NCI-H146 (cell line): Measurements from ENCODE around the gene PFDN4.

Experiments used
- DNase-seq: peaks from one replicate; lab custom pipeline; 2025; lab: John Stamatoyannopoulos, UW

PFDN4 gene

DNA sequence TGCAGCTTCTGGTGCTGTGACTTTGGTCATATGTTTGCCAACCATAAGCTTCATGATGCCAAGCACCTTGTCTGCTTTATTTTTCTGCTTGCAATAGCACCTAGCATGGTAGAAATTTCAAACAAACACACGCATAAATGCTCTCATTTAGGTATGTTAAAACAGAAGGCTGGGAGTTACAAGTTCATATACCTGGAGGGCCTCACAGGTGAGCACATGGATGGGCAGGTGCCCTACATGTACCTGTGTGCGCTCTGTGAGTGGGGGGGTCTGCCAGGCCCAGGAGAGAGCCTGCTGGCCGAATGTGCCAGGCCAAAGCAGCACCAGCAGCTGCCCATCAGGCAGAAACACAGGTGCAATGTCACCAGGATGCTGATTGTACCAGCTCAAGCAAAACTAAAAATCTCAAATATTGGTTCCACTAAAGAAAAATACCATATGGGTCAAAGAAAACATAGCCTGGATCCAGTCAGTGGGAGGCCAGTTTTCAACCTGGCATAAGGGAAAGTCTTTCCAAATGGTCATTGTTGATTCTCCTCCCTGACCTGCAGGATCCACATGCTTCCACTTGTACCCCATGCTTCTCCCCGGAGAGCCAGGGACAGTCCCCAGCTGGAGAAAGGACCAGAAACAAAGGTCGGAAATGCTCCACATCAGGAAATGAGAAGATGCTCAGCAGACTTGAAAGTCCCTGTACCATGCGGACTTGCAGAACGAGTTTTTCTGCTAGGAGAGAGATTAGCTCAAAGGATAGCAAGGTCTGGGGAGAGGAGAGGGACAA is 7.2 kb upstream of the PFDN4 start:
- DNase-seq, result no peak

DNA sequence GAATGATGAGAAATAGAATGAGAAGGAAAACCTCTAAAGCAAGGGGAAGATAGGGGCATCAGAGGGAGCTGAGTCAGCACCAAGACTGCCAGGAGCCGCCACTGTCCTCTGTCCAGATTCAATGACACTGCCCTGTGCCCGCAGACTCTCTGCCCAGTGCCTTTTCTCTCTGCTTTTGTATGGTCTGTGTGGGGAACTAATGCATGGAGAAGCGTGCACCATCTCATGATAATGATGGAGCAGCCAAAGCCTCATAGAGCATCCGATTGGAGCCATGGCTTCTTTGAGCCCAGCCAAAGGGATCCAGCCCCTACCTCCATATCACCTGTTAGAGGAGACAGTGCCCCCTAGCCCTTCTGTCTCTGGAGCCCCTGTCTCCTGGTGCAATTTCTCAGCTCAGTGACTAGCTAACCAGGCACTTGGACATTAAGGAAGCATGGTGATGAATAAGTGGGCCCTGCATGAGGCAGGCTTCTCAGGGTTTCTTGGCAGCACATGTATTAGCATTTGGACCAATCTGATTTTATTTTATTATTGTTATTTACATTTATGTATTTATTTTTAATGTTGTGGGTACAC is 6.5 kb upstream of the PFDN4 start:
- no peak for DNase-seq

DNA sequence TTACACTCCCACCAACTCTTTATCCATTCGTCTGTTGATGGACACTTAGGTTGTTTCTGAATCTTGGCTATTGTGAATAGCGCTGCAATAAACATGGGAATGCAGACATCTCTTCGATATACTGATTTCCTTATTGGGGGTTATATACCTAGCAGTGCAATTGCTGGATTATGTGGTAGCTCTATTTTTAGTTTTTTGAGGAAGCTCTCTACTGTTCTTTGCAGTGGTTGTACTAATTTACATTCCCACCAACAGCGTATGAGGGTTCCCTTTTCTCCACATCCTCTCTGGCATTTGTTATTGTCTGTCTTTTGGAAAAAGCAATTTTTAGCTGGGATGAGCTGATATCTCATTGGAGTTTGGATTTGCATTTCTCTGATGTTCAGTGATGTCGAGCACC is 4.6 kb upstream of the PFDN4 start:
- DNase-seq, result no peak

DNA sequence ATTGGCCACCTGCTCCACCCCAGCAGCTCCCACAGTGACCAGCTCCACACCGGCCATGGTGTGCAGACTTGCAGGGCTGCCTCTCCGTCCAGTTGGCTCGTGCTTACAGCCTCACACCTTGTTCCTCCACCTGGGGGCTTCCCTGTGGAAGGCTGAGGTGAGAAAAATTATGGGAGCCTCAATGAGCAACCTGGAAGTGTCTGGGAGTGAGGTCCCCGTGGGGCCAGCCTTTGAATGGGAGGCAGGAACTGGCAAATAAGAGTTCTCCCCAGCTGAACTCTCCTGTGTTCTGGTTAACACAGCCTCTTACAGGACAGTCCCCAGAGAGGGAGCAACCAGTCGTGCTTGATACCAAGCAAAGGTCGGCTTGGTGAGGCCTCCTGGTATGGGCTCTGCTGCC is 3.8 kb upstream of the PFDN4 start:
- no peak for DNase-seq

DNA sequence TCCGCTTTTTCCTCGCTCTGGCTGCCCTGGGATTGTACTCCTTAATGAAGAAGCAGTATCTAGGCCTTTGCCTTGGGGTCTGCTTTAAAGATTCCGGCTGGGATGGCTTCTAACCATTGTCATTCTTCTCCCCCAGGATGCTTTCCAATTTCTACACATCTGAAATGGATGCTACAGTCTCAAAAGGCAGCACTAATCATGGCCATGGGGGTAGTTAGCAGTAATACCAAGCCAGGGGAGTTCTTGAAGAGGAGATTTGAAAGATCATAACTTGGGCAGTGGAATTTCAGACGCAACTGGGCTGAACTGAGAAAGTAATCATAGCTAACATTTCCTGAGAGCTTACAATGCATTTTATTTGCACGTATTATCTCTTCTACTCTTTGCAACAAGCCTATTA is 3.4 kb upstream of the PFDN4 start:
- DNase-seq, result no peak

DNA sequence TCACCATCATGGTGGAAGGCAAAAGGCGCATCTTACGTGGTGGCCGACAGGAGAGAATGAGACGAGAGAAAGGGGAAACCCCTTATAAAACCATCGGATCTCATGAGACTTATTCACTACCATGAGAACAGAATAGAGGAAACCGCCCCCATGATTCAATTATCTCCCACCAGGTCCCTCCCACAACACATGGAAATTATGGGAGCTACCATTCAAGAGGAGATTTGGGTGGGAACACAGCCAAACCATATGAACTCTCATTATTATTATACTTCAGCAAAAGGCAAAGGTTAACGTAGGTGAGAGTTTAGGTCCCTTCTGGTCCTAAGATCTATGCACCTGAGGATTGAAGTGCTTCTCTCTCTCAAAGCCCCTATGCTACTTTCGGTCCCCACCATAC is 2.4 kb upstream of the PFDN4 start:
- DNase-seq, result no peak

DNA sequence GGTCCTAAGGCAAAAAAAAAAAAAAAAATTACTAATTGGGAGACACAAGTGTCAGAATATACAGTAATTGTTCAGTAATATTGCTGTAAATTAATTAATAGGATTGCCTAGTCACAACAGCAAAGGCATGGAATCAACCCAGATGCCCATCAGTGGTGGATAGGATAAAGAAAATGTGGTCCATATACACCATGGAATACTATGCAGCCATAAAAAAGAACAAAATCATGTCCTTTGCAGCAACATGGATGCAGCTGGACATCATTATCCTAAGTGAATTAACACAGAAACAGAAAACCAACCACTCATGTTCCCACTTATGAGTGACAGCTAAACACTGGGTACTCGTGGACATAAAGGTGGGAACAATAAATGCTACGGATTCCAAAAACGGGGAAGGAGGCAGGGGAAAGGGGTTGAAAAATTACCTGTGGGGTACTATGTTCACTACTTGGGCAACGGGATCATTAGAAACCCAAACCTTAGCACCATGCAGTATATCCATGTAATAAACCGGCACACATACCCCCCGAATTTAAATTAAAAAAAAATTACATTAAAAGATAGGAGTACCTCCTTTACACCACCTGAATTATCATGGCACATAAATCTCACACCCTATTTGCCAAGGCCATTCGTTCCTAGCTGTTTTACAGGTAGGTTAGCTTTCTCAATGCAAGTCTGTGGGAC is 689 bp upstream of the PFDN4 start:
- DNase-seq, result no peak

DNA sequence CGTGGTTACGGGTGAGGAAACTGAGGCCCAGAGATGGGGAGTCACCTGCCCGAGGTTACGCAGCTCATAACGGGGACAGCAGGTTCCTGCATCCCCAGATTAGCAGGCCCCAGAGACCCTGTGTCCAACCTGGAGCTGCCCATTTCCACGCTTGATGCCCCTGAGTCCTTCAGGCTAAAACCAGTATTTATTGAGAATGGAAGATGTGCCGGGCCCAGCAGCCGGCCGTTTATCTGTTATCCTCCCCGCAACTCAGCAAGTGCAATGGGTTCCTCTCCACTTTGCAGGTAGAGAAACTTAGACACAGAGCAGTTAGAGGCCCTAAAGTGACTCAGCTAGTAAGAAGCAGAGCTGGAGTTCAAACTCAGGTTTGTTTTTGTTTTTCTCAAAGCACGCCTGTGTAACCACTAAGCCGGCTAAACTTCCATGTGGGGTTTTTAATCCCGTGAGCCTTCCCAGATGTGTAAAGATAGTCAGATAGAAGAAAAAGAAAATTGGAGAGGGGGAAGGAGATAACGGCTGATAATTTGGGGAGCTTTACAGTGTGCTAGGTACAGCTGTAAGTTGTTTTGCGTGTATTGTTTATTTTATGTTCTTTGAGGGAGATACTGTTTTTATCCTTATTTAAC is 775 bp downstream of the PFDN4 start:
- peak; percentile 50 for DNase-seq

DNA sequence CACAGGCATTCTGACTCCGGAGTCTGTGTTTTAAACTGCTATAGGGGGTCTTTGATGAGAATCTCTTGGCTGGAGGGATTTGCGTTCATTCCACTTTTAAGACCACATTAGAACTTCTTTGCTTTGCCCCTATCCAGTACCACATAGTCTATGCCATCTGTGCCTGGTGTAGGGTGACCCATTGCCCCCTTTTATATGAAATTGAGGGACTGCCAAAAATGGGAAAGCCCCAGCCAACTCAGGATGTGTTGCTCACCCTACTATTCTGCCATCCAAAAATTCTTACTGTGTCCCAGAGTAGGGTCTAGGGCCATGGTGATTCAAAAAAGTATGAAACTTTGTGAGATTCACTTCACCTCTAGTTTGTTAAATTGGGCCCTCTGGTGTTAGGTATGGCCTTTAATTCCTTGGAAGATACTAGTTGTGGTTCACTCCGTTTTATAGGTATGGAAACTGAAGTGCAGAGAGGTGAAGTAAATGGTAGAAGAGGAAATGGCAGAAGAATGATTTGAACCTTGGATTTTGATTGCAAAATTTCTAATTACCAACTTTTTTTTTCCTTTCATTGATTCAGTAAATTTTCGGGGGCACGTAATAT is 1.4 kb downstream of the PFDN4 start:
- DNase-seq, result no peak

DNA sequence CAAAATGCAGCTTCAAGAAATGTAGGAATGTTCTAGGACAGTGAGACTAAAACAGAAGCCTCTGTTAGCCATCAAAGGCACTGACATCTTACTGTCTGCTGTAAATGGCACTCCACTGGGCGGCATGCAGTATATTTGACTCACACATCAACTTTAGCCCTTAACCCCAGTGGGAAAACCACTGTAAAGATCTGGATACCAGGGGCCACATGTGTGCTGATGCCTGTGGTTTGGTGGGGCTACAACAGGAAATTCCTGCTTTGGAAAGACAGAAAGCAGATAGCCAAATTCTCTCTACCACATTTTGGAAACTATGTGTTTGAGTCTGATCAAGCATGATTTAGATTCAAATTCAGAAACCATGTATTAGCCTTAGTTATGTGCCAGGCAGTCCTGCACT is 4.3 kb downstream of the PFDN4 start:
- no peak for DNase-seq

DNA sequence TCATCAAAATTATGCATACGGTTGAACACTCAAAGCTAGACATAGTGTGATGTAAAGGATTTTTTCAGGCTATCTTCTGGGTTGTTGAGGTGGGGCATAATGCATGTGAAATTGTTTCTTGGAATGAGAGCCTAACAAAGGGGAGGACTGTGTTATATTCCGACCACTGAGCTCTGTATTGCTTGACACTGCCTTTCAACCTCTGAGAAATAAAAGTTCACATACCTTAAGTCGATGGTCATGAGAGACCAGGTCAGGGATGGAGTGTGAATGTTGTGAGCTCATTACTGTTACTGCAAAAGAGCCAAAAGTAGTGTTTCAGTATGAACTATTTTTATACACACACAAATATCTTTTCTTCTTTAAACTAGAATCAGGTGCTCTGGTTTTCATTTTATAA is 5.0 kb downstream of the PFDN4 start:
- no peak for DNase-seq

DNA sequence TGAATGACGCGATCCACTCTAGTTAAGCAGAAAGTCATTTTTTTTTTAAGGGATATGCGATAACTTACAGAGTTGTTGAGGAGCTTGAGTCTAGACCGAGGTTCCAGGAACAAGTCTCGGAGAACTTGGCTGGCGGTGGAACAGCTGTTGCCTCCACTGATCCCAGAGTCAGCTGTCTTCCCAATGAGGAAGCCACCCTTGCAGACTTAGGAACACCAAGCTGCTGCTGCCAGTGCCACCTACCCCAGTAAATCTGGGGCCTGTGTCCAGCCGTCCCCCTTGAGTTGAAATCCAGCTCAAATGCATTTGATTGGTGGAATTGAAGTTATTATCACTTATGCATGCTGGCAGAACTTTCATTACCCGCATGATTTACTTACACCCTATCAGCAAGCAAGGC is 6.7 kb downstream of the PFDN4 start:
- DNase-seq, result no peak

DNA sequence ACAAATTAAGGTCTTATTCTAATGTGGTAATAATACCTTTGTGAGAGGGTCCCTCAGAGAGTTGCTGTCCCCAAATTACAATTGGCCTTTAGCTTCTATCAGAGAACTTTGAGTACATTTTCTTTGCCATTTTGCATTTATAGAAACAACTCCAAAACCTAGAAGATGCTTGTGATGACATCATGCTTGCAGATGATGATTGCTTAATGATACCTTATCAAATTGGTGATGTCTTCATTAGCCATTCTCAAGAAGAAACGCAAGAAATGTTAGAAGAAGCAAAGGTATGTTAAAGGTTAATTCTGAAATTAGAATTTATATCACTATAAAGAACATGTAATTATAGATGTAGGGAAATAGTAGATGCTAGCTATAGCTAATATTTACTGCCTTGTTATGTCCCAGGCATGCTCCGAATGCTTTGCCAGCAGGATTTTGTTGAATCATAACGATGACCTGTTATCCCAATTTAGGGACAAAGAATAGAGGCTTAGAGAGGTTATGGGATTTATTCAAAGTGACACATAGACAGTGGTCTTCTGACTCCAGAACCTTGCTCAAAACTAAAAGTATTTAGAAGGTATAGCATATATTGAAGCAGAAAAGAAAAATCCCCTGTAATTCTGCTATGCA is 7.4 kb downstream of the PFDN4 start:
- no peak for DNase-seq

DNA sequence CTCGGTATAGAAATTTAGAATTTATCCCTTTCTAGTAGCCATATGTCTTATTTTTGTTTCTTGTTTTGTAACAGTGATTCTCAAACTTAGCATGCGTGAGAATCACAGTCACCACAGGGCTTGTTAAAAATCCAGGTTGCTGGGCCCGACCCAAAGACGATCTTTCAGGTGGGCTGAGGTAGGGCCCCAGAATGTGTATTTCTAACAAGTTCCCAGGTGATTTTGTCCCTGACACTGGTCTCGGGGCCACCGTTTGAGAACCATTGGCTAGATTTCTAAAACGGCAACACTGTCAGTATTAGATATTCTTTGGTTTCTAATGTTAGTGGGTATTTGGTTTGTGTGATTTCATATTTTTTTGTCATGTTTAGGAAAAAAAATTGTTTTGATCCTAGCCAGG is 9.9 kb downstream of the PFDN4 start:
- DNase-seq, result no peak

DNA sequence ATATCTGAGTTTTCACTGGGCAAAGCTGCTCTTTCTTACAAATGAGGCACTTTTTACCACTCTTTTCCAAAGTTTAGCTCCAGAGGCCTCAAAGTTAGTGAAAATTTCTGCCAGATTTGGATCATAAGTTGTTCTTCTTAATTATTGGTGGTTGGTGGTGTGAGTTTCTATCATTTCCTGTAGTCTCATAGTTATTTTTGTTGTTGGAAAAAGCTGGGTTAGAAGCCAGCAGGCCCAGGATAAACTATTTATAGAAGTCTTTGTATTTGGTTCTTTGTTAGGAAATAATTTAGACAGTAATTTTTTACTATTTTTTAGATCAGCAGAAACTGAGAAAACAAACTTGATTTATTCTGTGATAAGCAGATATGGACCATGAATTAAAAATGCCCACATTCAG is 10.6 kb downstream of the PFDN4 start:
- DNase-seq, result no peak

DNA sequence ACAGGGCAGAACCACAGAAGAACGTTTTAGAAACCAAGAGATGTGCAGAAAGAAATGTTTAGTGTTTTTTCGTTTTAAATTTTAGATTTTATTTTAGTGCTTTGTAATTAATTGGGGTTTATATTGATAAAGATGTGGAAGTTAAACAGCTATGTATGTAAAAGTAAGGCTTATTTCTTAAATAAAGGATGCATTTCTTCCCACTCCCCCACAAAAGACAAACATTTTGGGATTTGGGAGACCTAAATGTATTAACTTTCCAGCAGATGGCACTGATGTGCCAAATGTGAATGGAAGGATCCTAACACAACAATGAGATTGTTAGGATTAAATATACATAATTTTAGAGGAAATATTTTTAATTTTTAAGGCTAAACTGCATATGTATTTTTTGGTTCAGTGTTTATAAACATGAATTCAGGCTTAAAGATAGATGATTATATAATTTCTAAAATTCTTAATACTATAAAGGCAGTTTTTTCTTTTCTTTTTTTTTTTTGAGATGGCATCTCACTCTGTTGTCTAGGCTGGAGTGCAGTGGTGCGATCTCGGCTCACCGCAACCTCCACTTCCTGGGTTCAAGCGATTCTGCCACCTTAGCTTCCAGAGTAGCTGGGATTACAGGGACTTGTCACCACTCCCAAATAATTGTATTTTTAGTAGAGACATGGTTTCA is 12.0 kb downstream of the PFDN4 start:
- DNase-seq, result peak; percentile 37

DNA sequence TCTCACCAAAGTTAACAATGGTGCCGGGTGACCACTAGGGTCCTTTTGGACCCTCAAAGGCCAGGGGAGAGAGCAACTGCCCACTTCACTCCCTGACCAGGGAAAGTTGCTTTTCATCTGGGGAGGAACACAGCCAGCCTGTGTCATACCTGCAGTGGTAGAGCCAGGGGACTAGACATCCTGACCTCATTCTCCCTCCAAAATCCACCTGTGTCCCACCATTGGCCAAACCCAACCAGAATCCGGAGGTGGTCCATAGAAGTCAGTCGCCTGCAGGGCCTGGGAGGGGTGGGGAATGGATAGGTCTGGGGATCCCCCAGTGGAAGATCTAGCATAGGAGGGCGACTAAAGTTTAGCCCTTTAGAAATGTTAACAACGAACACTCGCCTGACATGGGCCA is 12.8 kb downstream of the PFDN4 start:
- DNase-seq, result no peak

DNA sequence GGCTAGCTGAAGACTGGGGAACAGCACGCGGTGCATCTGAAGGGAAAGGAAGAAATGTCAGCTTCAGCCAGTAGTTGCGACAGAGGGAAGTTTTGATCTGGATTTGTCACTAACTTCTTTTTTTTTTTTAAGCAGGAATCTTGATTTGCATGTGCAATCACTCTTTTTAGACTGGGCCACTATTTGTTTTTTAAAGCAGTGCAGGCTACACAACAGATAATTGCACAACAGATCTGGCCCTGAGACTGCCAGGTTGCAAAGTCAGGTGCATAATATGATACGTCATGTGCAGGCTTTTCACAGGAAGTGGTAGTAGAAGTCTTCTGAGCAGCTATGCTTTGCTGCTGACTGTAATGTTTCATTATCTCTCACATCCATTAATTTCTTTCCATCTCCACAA is 13.5 kb downstream of the PFDN4 start:
- no peak for DNase-seq

DNA sequence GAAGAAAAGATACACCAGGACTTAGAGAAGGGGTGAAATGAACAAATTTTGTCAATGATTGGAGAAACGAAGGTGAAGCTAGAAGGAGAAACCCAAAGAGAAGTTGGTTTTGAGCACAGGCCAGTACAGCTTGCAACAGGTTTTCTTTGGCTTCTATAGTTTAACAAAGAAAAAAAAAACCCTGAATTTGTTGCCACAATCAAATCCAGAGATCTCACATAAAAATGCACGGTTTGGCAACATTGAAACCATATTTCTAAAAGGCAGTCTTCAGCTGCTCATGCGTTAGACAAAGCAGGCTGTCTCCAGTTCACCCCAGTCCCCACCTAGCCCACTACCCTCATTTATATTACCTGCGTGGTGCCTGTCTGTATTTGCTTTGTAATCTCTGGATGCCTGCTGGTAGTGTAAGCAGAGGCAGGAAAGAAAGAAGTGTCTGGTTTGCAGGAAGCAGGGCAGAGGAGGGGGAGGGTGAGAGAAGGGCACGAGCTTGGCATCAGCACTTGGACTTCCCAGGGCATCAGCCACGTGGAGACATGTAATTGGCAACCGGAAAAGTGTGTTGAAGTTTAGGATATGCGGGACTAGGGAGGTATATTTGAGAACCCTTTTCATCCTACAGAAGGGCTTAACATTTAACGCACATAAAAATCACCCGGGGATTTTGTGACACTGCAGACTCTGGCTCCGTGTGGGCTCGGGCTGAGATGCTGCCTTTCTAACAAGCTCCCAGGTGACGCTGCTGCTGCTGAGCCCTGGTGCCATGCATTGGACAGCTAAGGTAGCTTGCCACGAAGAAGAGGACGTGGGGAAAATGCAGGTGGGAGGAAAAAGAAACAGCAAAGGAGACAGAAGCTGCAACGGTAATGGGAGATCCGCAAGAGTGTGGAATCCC is 14.4 kb downstream of the PFDN4 start:
- peak; percentile 81 for DNase-seq

DNA sequence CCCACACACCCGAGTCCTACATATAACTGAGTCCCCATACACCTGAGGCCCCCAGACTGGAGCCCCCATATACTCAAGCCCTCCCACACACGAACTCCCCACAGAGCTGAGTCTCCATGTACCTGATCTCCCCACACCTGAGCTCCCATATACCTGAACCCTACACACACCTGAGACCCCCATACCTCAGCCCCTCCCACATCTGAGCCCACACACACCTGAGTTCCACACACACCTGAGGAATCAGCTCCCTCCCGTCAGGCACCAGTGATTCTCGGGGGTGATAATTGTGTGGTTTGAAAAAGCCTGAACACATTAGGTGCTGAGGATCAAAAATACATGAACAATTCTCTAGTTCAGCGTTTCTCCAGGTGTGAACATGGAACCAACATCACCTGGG is 15.4 kb downstream of the PFDN4 start:
- no peak for DNase-seq

DNA sequence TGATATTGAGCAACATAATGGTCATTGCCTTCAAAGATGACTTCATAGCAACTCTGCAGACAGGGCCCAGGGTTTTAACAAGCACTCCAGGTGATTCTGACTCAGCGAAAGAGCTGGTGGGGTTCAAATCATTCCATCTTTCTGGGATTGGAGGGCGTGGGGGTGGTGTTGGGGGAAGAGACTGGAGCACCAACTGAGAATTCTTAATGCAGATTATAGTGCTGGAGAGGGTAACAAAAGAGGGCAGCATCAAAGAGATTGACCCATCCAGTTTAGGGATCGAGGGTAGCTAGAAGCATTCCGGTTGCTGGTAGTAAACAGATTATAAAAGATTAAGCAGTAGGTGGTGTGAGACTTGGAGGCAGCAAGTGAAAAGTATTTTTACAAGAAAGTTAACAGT is 15.9 kb downstream of the PFDN4 start:
- no peak for DNase-seq
